K562 (cell line): ENCODE measurements around the gene SGSH. TPM values are rescaled to one million over a fixed set of nuclear protein-coding genes. Genes with fewer than 3 reads are reported as not detected.

Experiments
- AFF1 ChIP-seq, 2 experiments: fragments of 450-650 bp; IDR thresholded peaks; 2 replicates each; pipeline ENCODE4 v1.6.1; 2018; ENCODE audit warnings: mild to moderate bottlenecking in 2 of 2, low read depth in 1 of 2; ENCODE audit not compliant: partially characterized antibody in 2 of 2
- HDAC3 ChIP-seq: fragments of 450-650 bp; IDR thresholded peaks from 2 replicates; pipeline ENCODE4 v1.6.1; 2018; ENCODE audit warnings: borderline replicate concordance, mild to moderate bottlenecking, moderate library complexity; ENCODE audit not compliant: partially characterized antibody
- HES1 ChIP-seq: fragments of 450-650 bp; IDR thresholded peaks from 2 replicates; pipeline ENCODE4 v1.6.1; 2016; ENCODE audit warnings: low read depth, mild to moderate bottlenecking, moderate library complexity
- VEZF1 ChIP-seq: fragments of 200-800 bp; sonication (Bioruptor generic); IDR thresholded peaks from 2 replicates; pipeline ENCODE4 v1.6.1; 2017; ENCODE audit warnings: missing genetic modification characterization, missing compliant biosample characterization
- WHSC1 ChIP-seq: IDR thresholded peaks from one replicate; pipeline ENCODE4 v1.6.1; 2012; ENCODE audit warnings: low read length, control low read depth, inconsistent platforms
- XRCC5 ChIP-seq: fragments of 200-400 bp; formaldehyde crosslinking; IDR thresholded peaks from 2 replicates; pipeline ENCODE4 v1.6.1; 2017; ENCODE audit warnings: low read depth, mild to moderate bottlenecking, low read length
- ZNF592 ChIP-seq: fragments of 450-650 bp; IDR thresholded peaks from 2 replicates; pipeline ENCODE4 v1.6.1; 2017; ENCODE audit warnings: antibody characterized with exemption, mild to moderate bottlenecking
- polyA plus RNA-seq, 8 experiments: library from polyadenylated mRNA; depleted of rRNA in 4 of 8; stranded (reverse) in 5 of 8; unstranded in 3 of 8; fragments of >200 nt; fragmentation: Nextera tagmentation in 2 of 8; fragmentation: Illumina TruSeq in 1 of 8; extraction: Ambion mirVana in 2 of 8; extraction: Trizol in 1 of 8; gene quantifications; 2 replicates each; pipeline versions ENCODE4 v1.2.1 to v1.2.3, GENCODE V29; 2011 to 2014; ENCODE audit warnings: inconsistent platforms in 1 of 8, missing spikeins in 1 of 8
- total RNA-seq, 7 experiments: library from RNA; depleted of rRNA in 6 of 7; stranded (reverse); fragments of >200 nt in 6 of 7; fragmentation: Illumina TruSeq in 2 of 7; extraction: Trizol in 2 of 7; gene quantifications; 2 replicates each; pipeline versions ENCODE4 v1.2.1 to v1.2.3, GENCODE V29; 2011 to 2021; ENCODE audit warnings: low replicate concordance in 1 of 7
- TF ChIP-seq, protein P1 (sequence below): fragments of 250-450 bp; sonication (Bioruptor Pico); IDR thresholded peaks from 2 replicates; pipeline ENCODE4 v1.5.0; 2021
- TF ChIP-seq, protein P2 (sequence below), 3 experiments: IDR thresholded peaks in 2 of 3; conservative IDR thresholded peaks in 1 of 3; 2 replicates each; pipeline ENCODE4 v1.5.1; 2011 to 2012; ENCODE audit warnings: low read length in 3 of 3, mild to moderate bottlenecking in 3 of 3, control low read depth in 2 of 3, improper control_type of control experiment in 1 of 3, inconsistent platforms in 1 of 3, low read depth in 1 of 3, mixed read lengths in 1 of 3, moderate library complexity in 1 of 3; ENCODE audit not compliant: insufficient read depth in 2 of 3
- TF ChIP-seq, protein P3 (sequence below), 3 experiments: fragments of 200-800 bp in 1 of 3; sonication (Bioruptor generic) in 1 of 3; sonication (generic) in 1 of 3; formaldehyde crosslinking in 1 of 3; IDR thresholded peaks; 2 replicates each; pipeline versions ENCODE4 v1.6.1 to v1.8.0; 2016 to 2022; ENCODE audit warnings: mild to moderate bottlenecking in 2 of 3, missing compliant biosample characterization in 2 of 3, missing genetic modification characterization in 2 of 3, missing genetic modification reagents in 1 of 3

The SGSH gene
- total and polyA plus RNA-seq, 9 of the 15 experiments (the other 6 are each of a cell fraction or from before 2014, with no cell fraction given), result 0.25 to 15.7 (median 4.9) TPM

- TF ChIP-seq ZNF592, result peak; percentile 48; the same call in 1 of the 2 replicates
- TF ChIP-seq, protein P1, sequence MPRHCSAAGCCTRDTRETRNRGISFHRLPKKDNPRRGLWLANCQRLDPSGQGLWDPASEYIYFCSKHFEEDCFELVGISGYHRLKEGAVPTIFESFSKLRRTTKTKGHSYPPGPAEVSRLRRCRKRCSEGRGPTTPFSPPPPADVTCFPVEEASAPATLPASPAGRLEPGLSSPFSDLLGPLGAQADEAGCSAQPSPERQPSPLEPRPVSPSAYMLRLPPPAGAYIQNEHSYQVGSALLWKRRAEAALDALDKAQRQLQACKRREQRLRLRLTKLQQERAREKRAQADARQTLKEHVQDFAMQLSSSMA (CRISPR knock-in tag), result no peak
- TF ChIP-seq WHSC1, result no peak
- TF ChIP-seq, protein P2, sequence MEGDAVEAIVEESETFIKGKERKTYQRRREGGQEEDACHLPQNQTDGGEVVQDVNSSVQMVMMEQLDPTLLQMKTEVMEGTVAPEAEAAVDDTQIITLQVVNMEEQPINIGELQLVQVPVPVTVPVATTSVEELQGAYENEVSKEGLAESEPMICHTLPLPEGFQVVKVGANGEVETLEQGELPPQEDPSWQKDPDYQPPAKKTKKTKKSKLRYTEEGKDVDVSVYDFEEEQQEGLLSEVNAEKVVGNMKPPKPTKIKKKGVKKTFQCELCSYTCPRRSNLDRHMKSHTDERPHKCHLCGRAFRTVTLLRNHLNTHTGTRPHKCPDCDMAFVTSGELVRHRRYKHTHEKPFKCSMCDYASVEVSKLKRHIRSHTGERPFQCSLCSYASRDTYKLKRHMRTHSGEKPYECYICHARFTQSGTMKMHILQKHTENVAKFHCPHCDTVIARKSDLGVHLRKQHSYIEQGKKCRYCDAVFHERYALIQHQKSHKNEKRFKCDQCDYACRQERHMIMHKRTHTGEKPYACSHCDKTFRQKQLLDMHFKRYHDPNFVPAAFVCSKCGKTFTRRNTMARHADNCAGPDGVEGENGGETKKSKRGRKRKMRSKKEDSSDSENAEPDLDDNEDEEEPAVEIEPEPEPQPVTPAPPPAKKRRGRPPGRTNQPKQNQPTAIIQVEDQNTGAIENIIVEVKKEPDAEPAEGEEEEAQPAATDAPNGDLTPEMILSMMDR (IDR thresholded peaks at IDR 0.05 in 2 of 3, conservative IDR thresholded peaks at IDR 0.05 in 1 of 3; ENCODE audit: insufficient read depth in 2 of 3, low read depth in 1 of 3, low read length in 3 of 3), result peak in 2 of 3 experiments; percentile 28 to 38; a peak in 2 of 6 replicates
- TF ChIP-seq HDAC3, result no peak
- TF ChIP-seq, protein P3, sequence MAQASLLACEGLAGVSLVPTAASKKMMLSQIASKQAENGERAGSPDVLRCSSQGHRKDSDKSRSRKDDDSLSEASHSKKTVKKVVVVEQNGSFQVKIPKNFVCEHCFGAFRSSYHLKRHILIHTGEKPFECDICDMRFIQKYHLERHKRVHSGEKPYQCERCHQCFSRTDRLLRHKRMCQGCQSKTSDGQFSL (CRISPR knock-in tag; IDR thresholded peaks at IDR 0.05), result no peak
- TF ChIP-seq, protein P3 (tag; IDR thresholded peaks at IDR 0.05), result no peak
- TF ChIP-seq HES1, result no peak
- no peak for TF ChIP-seq VEZF1 (CRISPR knock-in tag)
- no peak for TF ChIP-seq AFF1 (IDR thresholded peaks at IDR 0.05; ENCODE audit: low read depth in 1 of 2, partially characterized antibody in 2 of 2)
- no peak for TF ChIP-seq XRCC5
Measured at GRCh38 chr17:80252871-80253270, 32.7 kb upstream of the SGSH start (continued).
